GM19438 (cell line): ENCODE measurements around the gene WFIKKN1.

ENCODE experiments used
- ATAC-seq: cut with Tn5 transposase; IDR thresholded peaks from one replicate; pipeline ENCODE4 v1.9.1; 2021; ENCODE audit warnings: low read depth; ENCODE audit not compliant: unreplicated experiment

WFIKKN1 gene

GRCh38 chr16:672371-672770, 41.6 kb downstream of the WFIKKN1 start:
- no peak for ATAC-seq

- ATAC-seq, result no peak
Measured at GRCh38 chr16:672851-673250, 42.1 kb downstream of the WFIKKN1 start.

GRCh38 chr16:673399-673991, 42.7 kb downstream of the WFIKKN1 start:
- no peak for ATAC-seq

- ATAC-seq, result no peak
Measured at GRCh38 chr16:674214-674881, 43.6 kb downstream of the WFIKKN1 start.

GRCh38 chr16:674968-675883, 44.4 kb downstream of the WFIKKN1 start, which contains the start of gene RHBDL1:
Gene RHBDL1 (plus strand): TSS chr16:675671. CDS start chr16:675791, 120 bp downstream.
- ATAC-seq, result no peak

- no peak for ATAC-seq
Measured at GRCh38 chr16:675884-676564, 45.2 kb downstream of the WFIKKN1 start.

GRCh38 chr16:676565-676902, 45.7 kb downstream of the WFIKKN1 start:
- ATAC-seq, result no peak

GRCh38 chr16:676913-677312, 46.1 kb downstream of the WFIKKN1 start:
- ATAC-seq, result no peak

GRCh38 chr16:677316-678190, 46.8 kb downstream of the WFIKKN1 start:
- no peak for ATAC-seq

- ATAC-seq, result no peak
Measured at GRCh38 chr16:678209-678857, 47.5 kb downstream of the WFIKKN1 start.

- ATAC-seq, result no peak
Measured at GRCh38 chr16:678858-679813, 48.4 kb downstream of the WFIKKN1 start.

GRCh38 chr16:679814-680624, 49.2 kb downstream of the WFIKKN1 start, which contains the start of gene STUB1:
Gene STUB1 (plus strand): TSS chr16:680410. CDS start chr16:680526, 116 bp downstream.
- peak; percentile 37 for ATAC-seq

- no peak for ATAC-seq
Measured at GRCh38 chr16:680625-680945, 49.8 kb downstream of the WFIKKN1 start.

GRCh38 chr16:680967-681745, 50.4 kb downstream of the WFIKKN1 start:
- ATAC-seq, result no peak

- no peak for ATAC-seq
Measured at GRCh38 chr16:681746-682427, 51.1 kb downstream of the WFIKKN1 start.
